CD4-positive, alpha-beta T cell (primary cell): ENCODE results near the gene AQP7. TPM values are rescaled to one million over a fixed set of nuclear protein-coding genes. Genes with fewer than 3 reads are reported as not detected.

ENCODE experiments used
- ATAC-seq: fragments of 200-7000 bp; cut with Tn5 transposase; one replicate; pipeline ENCODE4 v1.10.0; 2022; ENCODE audit warnings: mild to moderate bottlenecking; ENCODE audit not compliant: poor library complexity
- CTCF ChIA-PET: fragments of 350-600 bp; sonication (Branson Sonifier 250); formaldehyde crosslinking; loops from one replicate; lab custom pipeline; 2021; ENCODE audit warnings: antibody characterized with exemption, inconsistent platforms; lab: Charles Lee
- POLR2A ChIA-PET: fragments of 350-600 bp; sonication (Branson Sonifier 250); formaldehyde crosslinking; loops from one replicate; lab custom pipeline; 2021; ENCODE audit warnings: antibody characterized with exemption, inconsistent platforms; lab: Charles Lee
- DNase-seq, 14 experiments: peaks; one replicate each; pipeline ENCODE4 v3.0.0-alpha.2; 2013 to 2020; ENCODE audit warnings: mixed read lengths in 2 of 14
- H3K27ac ChIP-seq, 2 donors: one replicate each; pipeline versions ENCODE4 v1.5.1 to v1.7.0; 2013; ENCODE audit warnings: low read length in 2 of 2, low read depth in 1 of 2, mild to moderate bottlenecking in 1 of 2
- H3K27me3 ChIP-seq, 2 experiments: 1 replicate in 1 of 2; 2 replicates in 1 of 2; pipeline versions ENCODE4 v1.6.1 to v1.7.0; 2013; ENCODE audit warnings: low read length in 2 of 2, control low read depth in 1 of 2, mild to moderate bottlenecking in 1 of 2, moderate library complexity in 1 of 2; ENCODE audit not compliant: insufficient read depth in 2 of 2, control insufficient read depth in 1 of 2
- H3K36me3 ChIP-seq: one replicate; pipeline ENCODE4 v1.6.1; 2013; ENCODE audit warnings: low read length, control low read depth; ENCODE audit not compliant: insufficient read depth
- H3K4me1 ChIP-seq: one replicate; pipeline ENCODE4 v1.6.1; 2013; ENCODE audit warnings: low read length, control low read depth; ENCODE audit not compliant: insufficient read depth
- H3K4me3 ChIP-seq: one replicate; pipeline ENCODE4 v1.5.1; 2013; ENCODE audit warnings: mild to moderate bottlenecking, low read length, moderate library complexity
- H3K9me3 ChIP-seq, 2 experiments: 1 replicate in 1 of 2; 2 replicates in 1 of 2; pipeline versions ENCODE4 v1.6.1 to v1.7.0; 2013; ENCODE audit warnings: low read length in 2 of 2, mild to moderate bottlenecking in 2 of 2, control low read depth in 1 of 2, moderate library complexity in 1 of 2; ENCODE audit not compliant: control insufficient read depth in 1 of 2, insufficient read depth in 1 of 2
- H3K27ac Mint-ChIP-seq: one replicate; pipeline ENCODE4 v1.8.0; 2020; ENCODE audit warnings: mixed read lengths
- H3K27me3 Mint-ChIP-seq: one replicate; pipeline ENCODE4 v1.8.0; 2021; ENCODE audit warnings: mixed read lengths
- H3K36me3 Mint-ChIP-seq: one replicate; pipeline ENCODE4 v1.8.0; 2021; ENCODE audit warnings: low read depth, mixed read lengths
- H3K4me1 Mint-ChIP-seq: one replicate; pipeline ENCODE4 v1.8.0; 2021; ENCODE audit warnings: low read depth, mixed read lengths
- H3K4me3 Mint-ChIP-seq: one replicate; pipeline ENCODE4 v1.8.0; 2020; ENCODE audit warnings: mild to moderate bottlenecking, mixed read lengths
- H3K9me3 Mint-ChIP-seq: one replicate; pipeline ENCODE4 v1.8.0; 2020; ENCODE audit warnings: mixed read lengths
- intact Hi-C, 2 experiments: fragments of 100-400 bp; cut with DNase I in 1 of 2; cut with micrococcal nuclease in 1 of 2; formaldehyde crosslinking; loops; one replicate each; pipeline versions ENCODE4 v1.15.1 to v1.9.0; 2023 to 2025; cut with DNase I, micrococcal nuclease
- total RNA-seq, 174 experiments: library from RNA in 2 of 174; stranded (reverse) in 2 of 174; gene quantifications; one replicate each; pipeline ENCODE4 v1.2.3 and lab custom pipeline; 2021 to 2026
- TF ChIP-seq, protein P1 (sequence below): fragments of 200-600 bp; IDR thresholded peaks from one replicate; pipeline ENCODE4 v1.8.0; 2022; ENCODE audit warnings: antibody characterized with exemption, mild to moderate bottlenecking

The AQP7 gene
- total RNA-seq, 2 experiments from 2014 or later, result 0.25 to 0.27 TPM

DNA sequence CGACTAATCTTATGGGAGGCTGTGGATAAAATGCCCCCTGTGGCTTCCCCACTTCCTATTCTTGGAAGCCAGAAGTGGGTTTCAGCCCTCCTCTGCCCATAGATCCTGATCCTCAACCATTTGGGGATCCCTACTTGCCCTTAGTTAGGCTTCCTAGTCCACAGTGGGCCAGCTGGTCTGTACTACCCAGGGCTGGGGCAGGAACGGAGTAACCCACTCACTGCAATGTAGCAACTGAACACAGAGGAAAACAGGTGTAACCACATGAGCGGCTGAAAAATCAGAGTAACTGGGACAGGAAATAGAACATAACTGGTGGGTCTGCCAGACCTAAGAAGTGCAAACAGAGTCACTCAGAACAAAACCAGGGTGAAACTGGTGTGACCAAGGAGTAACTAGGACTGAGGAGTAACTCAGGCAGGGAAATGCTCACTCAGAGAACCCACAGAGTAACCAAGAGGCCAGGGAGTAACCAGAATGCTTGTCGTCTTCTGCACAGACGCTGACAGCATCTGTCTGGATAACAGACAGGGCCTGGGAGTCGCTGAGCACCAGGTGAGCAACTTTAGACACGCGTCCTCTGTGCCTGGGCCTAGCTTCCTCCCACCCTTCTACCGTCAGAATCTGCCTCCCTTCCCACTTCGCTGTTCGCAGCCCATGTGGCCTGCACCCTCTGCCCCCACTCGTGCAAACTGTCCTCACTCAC is 44.0 kb upstream of the AQP7 start:
- POLR2A ChIA-PET, result interaction anchor here (0.9 to 8.1 kb wide), 10 partner anchors 8 to 156 kb away, joined by 3 to 98 read pairs (median 18); partner anchors contain the start of genes NFX1 and NOL6
- H3K4me1 Mint-ChIP-seq, result peaks cover 52% of the 10 kb centered on the region

DNA sequence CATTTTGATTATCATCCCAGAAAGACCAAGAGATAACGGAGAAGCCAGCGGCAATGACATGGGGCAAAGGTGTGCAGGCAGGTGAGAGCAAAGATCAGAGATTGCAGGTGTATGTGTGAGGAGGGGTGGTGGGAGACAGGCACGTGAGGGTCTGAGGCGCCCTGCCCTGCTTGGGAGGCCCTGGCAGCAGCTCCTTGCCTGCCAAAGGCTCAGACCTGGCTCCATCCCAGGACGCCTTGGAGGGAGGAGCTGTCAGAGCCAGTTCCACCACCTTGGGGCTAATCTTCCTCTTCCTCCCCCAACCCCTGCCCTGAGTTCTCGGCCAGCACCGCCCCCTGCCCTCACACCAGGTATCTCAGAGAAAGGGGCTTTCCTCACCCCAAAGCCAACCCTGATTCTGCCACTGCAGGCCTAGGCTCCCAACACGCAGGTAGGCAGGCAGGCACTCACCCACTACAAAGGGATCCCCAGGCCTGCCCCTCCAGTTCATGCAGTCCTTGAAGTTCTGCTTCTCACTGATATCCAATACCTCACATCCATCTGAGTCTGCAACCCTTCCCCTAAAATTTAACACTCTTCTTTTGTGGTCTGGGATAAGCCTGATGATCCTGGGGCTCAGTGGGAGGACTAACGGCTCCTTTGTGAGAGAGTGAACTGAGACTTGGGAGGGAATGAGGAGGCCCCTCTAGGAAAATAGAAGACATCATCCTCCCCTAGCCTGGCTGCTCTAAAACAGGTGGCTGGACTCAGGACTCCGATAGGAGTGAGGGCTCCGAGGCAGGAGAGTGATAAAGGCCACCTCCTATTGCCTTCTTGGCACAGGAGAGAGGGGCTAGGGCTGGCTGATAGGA is 43.2 kb upstream of the AQP7 start:
- H3K4me3 Mint-ChIP-seq, result peak overlapping the region; percentile 97
- Histone ChIP-seq H3K27ac (peak overlapping the region; percentile 83 to 91), H3K27me3 (no peaks in the 10 kb centered on the region), H3K36me3 (peaks cover 49% of the 10 kb centered on the region), H3K4me1 (peaks cover 79% of the 10 kb centered on the region), H3K9me3 (no peaks in the 10 kb centered on the region), H3K4me3 (peak overlapping the region; percentile 90)
- intact Hi-C loops, result loop anchor here (1.0 to 2.0 kb wide), 4 partner anchors 21 to 155 kb away; partner anchors contain the start of gene NFX1 (in 1 of the 2)
- no peaks in the 10 kb centered on the region for H3K9me3 Mint-ChIP-seq
- no peaks in the 10 kb centered on the region for H3K27me3 Mint-ChIP-seq
- DNase-seq (peak in 7 of 14 experiments; percentile 29 to 80 (median 47)), ATAC-seq (peak; percentile 11)
- peaks cover 67% of the 10 kb centered on the region for H3K36me3 Mint-ChIP-seq
- H3K4me1 Mint-ChIP-seq, result peaks cover 55% of the 10 kb centered on the region
- TF ChIP-seq, protein P1, sequence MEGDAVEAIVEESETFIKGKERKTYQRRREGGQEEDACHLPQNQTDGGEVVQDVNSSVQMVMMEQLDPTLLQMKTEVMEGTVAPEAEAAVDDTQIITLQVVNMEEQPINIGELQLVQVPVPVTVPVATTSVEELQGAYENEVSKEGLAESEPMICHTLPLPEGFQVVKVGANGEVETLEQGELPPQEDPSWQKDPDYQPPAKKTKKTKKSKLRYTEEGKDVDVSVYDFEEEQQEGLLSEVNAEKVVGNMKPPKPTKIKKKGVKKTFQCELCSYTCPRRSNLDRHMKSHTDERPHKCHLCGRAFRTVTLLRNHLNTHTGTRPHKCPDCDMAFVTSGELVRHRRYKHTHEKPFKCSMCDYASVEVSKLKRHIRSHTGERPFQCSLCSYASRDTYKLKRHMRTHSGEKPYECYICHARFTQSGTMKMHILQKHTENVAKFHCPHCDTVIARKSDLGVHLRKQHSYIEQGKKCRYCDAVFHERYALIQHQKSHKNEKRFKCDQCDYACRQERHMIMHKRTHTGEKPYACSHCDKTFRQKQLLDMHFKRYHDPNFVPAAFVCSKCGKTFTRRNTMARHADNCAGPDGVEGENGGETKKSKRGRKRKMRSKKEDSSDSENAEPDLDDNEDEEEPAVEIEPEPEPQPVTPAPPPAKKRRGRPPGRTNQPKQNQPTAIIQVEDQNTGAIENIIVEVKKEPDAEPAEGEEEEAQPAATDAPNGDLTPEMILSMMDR, result no peak
- H3K27ac Mint-ChIP-seq, result peak overlapping the region; percentile 99
- CTCF ChIA-PET, result interaction anchor here (2.0 to 4.3 kb wide), 4 partner anchors 21 to 71 kb away, joined by 6 to 40 read pairs (median 21); no protein-coding TSS in a partner anchor
- POLR2A ChIA-PET, result interaction anchor here (0.6 to 8.1 kb wide), 8 partner anchors 7 to 156 kb away, joined by 3 to 98 read pairs (median 18); partner anchors contain the start of genes NFX1 and NOL6

More for the DNA sequence above, 44.0 kb upstream of the AQP7 start:
- Histone ChIP-seq H3K4me1 (peaks cover 74% of the 10 kb centered on the region), H3K27ac (peak overlapping the region; percentile 83 to 91), H3K36me3 (peaks cover 41% of the 10 kb centered on the region), H3K4me3 (peak overlapping the region; percentile 90), H3K9me3 (no peaks in the 10 kb centered on the region), H3K27me3 (no peaks in the 10 kb centered on the region)
- ATAC-seq (peak; percentile 68), DNase-seq (peak; percentile 31 to 83 (median 52))
- TF ChIP-seq, protein P1, result no peak
- CTCF ChIA-PET, result interaction anchor here (1.0 to 4.3 kb wide), 7 partner anchors 10 to 71 kb away, joined by 3 to 40 read pairs (median 6); no protein-coding TSS in a partner anchor
- no peaks in the 10 kb centered on the region for H3K27me3 Mint-ChIP-seq
- H3K27ac Mint-ChIP-seq, result peak overlapping the region; percentile 99
- peaks cover 60% of the 10 kb centered on the region for H3K36me3 Mint-ChIP-seq
- H3K9me3 Mint-ChIP-seq, result no peaks in the 10 kb centered on the region
- peak overlapping the region; percentile 97 for H3K4me3 Mint-ChIP-seq
- intact Hi-C loops, result loop anchor here (1.0 to 2.0 kb wide), 4 partner anchors 20 to 156 kb away; partner anchors contain the start of gene NFX1 (in 1 of the 2)
